Nephron (organoid): ENCODE data around the gene APBB2.

ENCODE experiments used
- H3K27ac Mint-ChIP-seq, 3 experiments: 2 replicates each; pipeline ENCODE4 v1.8.0; 2020; ENCODE audit warnings: mixed read lengths in 3 of 3, mild to moderate bottlenecking in 2 of 3, moderate library complexity in 1 of 3
- H3K27me3 Mint-ChIP-seq: 2 replicates; pipeline ENCODE4 v1.8.0; 2021; ENCODE audit warnings: low read depth, mild to moderate bottlenecking, moderate library complexity, mixed read lengths
- H3K36me3 Mint-ChIP-seq: 2 replicates; pipeline ENCODE4 v1.8.0; 2020; ENCODE audit warnings: low read depth, mixed read lengths
- H3K4me1 Mint-ChIP-seq: 2 replicates; pipeline ENCODE4 v1.8.0; 2020; ENCODE audit warnings: mixed read lengths
- H3K4me3 Mint-ChIP-seq, 3 experiments: 2 replicates each; pipeline ENCODE4 v1.8.0; 2020; ENCODE audit warnings: mild to moderate bottlenecking in 3 of 3, mixed read lengths in 3 of 3, moderate library complexity in 2 of 3
- H3K9me3 Mint-ChIP-seq: 2 replicates; pipeline ENCODE4 v1.8.0; 2020; ENCODE audit warnings: mixed read lengths
- TF ChIP-seq, protein P1 (sequence below), 3 experiments: fragments of 200-600 bp; sonication (generic); IDR thresholded peaks; one replicate each; pipeline ENCODE4 v1.5.0; 2021; ENCODE audit warnings: antibody characterized with exemption in 3 of 3; ENCODE audit not compliant: unreplicated experiment in 3 of 3

APBB2 gene

DNA sequence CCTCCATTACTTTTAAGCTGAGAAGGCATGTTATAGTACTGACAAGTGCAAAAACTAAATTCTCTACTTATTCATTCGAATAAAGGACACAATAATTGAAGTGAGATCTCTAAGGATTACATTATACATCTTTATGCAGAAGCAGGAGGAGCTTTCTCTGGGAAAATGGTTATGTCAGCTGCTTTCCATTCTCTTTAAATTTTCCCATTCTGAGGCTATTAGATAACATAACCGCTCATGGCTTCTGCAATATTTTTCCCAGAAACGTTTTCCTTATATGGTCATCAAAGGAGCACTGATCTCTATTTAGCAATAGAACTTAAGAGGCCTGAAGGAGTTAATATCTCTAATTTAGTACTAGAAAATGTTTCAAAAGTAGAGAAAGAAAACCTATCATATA is 243.0 kb downstream of the APBB2 start:
- Mint-ChIP-seq H3K36me3 (peaks cover 5% of the 10 kb centered on the region), H3K27ac (no peak overlapping the region), H3K4me1 (peaks cover 7% of the 10 kb centered on the region), H3K27me3 (no peaks in the 10 kb centered on the region), H3K9me3 (no peaks in the 10 kb centered on the region), H3K4me3 (no peak overlapping the region)
- TF ChIP-seq, protein P1, sequence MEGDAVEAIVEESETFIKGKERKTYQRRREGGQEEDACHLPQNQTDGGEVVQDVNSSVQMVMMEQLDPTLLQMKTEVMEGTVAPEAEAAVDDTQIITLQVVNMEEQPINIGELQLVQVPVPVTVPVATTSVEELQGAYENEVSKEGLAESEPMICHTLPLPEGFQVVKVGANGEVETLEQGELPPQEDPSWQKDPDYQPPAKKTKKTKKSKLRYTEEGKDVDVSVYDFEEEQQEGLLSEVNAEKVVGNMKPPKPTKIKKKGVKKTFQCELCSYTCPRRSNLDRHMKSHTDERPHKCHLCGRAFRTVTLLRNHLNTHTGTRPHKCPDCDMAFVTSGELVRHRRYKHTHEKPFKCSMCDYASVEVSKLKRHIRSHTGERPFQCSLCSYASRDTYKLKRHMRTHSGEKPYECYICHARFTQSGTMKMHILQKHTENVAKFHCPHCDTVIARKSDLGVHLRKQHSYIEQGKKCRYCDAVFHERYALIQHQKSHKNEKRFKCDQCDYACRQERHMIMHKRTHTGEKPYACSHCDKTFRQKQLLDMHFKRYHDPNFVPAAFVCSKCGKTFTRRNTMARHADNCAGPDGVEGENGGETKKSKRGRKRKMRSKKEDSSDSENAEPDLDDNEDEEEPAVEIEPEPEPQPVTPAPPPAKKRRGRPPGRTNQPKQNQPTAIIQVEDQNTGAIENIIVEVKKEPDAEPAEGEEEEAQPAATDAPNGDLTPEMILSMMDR (IDR thresholded peaks at IDR 0.05; ENCODE audit: unreplicated experiment in 3 of 3) = no peak

DNA sequence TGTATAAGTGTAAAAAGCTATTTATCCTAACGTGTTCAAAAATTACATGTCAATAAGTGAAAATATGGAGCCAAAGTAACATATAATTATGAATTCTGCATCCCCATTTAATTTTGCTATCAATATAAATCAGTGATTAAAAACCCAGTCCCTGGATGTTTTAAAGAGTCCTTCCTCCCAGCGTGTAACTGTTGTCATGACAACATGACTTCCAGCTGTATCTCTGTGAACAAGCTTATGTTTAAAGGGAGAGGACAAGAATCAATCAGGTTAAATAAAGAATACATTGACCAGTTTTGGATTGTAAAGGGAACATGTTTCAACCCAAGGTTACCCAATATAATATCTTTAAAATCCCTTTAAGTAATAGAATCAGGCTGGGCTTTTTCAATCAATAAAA is 244.8 kb downstream of the APBB2 start:
- TF ChIP-seq, protein P1 (IDR thresholded peaks at IDR 0.05; ENCODE audit: unreplicated experiment in 3 of 3) = no peak
- peaks cover 5% of the 10 kb centered on the region for H3K36me3 Mint-ChIP-seq
- no peak overlapping the region for H3K27ac Mint-ChIP-seq

DNA sequence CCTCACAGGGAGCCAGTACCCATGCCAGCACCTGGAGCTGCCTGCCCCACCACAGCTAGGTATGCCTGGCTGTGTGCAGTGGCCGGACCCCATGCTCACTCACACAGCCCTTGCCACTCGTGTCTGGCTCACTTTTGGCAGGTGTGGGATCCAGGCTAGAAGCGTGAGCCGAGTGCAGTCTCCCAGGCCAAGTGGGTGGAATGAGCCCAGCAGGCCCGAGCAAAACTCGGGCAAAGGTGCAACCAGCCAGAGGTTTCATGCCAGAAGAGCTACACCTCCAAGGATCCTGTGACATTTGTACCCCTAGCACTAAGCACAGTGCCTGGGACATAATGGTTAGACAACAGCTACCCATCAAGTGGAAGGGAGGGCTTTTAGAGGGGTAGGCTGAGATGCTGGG is 246.8 kb downstream of the APBB2 start:
- TF ChIP-seq, protein P1 (IDR thresholded peaks at IDR 0.05; ENCODE audit: unreplicated experiment in 3 of 3) = no peak
- Mint-ChIP-seq H3K4me1 (peaks cover 16% of the 10 kb centered on the region), H3K27me3 (no peaks in the 10 kb centered on the region), H3K4me3 (no peak overlapping the region), H3K9me3 (no peaks in the 10 kb centered on the region), H3K36me3 (no peaks in the 10 kb centered on the region), H3K27ac (no peak overlapping the region)

More for the DNA sequence above, 244.8 kb downstream of the APBB2 start:
- Mint-ChIP-seq H3K4me1 (peaks cover 6% of the 10 kb centered on the region), H3K4me3 (no peak overlapping the region), H3K27me3 (no peaks in the 10 kb centered on the region), H3K9me3 (no peaks in the 10 kb centered on the region)

DNA sequence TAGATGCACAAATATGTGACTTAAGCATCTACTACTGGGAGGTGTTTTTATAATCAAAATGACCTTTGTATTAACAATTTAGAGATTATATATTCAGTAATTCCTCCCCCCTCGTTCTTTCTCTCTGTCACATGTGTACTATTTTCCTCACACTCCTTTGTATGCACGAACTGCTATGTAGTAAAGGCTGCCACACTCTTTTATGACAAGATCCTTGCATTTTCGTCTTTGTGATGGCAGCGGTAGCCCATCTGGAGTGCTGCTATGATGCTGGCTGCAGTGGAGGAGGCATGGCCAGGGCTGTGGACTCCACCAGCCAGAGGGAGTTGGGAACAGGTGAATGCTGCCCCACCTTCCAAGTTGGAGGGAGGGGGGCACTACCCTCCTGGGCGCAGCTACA is 248.3 kb downstream of the APBB2 start:
- Mint-ChIP-seq H3K27ac (no peak overlapping the region), H3K36me3 (peaks cover 3% of the 10 kb centered on the region), H3K4me1 (peaks cover 22% of the 10 kb centered on the region), H3K4me3 (no peak overlapping the region), H3K9me3 (no peaks in the 10 kb centered on the region), H3K27me3 (no peaks in the 10 kb centered on the region)
- TF ChIP-seq, protein P1 (IDR thresholded peaks at IDR 0.05; ENCODE audit: unreplicated experiment in 3 of 3) = no peak

DNA sequence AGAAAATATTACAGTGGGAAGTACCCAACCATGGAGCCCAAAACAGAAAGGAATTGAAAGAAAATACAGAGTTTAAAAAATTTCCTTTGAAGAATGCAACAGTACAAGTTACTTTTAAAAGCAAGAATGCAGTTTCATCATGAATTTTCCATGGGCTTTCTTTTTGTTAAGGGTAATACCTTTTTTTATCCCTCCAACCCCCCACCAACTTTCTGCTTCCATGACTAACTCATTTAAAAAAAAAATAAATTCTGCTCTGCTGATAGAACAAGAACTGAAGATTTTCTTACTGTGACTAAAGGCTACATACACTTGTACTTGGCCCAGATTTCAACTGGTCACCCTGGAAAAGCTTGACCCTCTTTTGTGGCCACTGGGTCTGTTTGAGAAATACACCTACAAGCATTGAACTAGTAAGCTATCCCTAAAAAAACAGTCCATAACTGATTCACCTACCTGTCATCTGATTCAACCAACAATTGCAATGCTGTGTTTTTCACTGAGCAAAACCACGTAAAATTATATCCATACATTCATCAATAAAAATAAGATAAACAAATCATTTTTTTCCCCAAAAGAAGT is 250.4 kb downstream of the APBB2 start:
- Mint-ChIP-seq H3K27me3 (no peaks in the 10 kb centered on the region), H3K27ac (peak overlapping the region; percentile 48 to 66 (median 54)), H3K36me3 (peaks cover 3% of the 10 kb centered on the region), H3K9me3 (no peaks in the 10 kb centered on the region), H3K4me1 (peaks cover 23% of the 10 kb centered on the region), H3K4me3 (no peak overlapping the region)
- TF ChIP-seq, protein P1 (IDR thresholded peaks at IDR 0.05; ENCODE audit: unreplicated experiment in 3 of 3) = no peak

DNA sequence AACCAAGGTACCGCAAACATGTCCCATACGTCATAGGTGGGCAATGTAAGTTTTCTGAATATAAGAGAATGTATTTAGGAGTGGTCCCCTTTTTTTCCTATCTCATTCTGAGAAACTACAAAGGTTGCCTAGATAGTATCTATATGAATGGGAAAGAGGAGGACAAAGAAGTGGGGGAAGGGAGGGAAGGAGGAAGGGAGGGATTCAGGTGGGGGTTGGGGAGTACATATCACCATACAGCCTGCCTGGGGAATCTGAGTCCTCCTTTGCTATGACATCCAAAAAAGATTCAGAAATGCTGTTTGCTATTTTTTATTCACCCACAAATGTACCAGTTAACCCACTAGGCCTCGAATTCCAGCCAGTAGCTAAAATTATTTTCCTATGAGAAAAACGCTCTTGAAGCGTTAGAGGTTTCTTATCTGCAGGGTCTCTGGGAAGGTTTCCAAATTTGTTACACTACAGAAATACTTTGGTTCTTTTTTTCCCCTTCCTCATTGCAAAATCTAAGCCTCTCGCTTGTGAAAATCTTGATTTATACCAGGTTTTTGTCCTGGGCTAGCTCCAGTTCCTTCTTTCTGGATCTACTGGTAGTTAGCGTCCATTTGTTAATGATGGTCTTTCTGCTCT is 251.7 kb downstream of the APBB2 start:
- Mint-ChIP-seq H3K36me3 (peaks cover 3% of the 10 kb centered on the region), H3K9me3 (no peaks in the 10 kb centered on the region), H3K27ac (peak overlapping the region; percentile 41 to 89 (median 48)), H3K4me1 (peaks cover 21% of the 10 kb centered on the region), H3K27me3 (no peaks in the 10 kb centered on the region), H3K4me3 (no peak overlapping the region)
- TF ChIP-seq, protein P1 (IDR thresholded peaks at IDR 0.05; ENCODE audit: unreplicated experiment in 3 of 3) = no peak
